Stimulated activated CD4-positive, alpha-beta T cell treated with anti-CD3 and anti-CD28 coated beads, Interleukin-12 subunit alpha, Interleukin-12 subunit beta, amount 100 ng/mL, for 48 hours (primary cell): ENCODE measurements around the gene NAGA.

Experiments used
- DNase-seq, 3 donors: peaks; one replicate each; pipeline ENCODE4 v3.0.0-alpha.2; 2020; ENCODE audit warnings: low read depth in 2 of 3, low spot score in 1 of 3

The NAGA gene

DNA sequence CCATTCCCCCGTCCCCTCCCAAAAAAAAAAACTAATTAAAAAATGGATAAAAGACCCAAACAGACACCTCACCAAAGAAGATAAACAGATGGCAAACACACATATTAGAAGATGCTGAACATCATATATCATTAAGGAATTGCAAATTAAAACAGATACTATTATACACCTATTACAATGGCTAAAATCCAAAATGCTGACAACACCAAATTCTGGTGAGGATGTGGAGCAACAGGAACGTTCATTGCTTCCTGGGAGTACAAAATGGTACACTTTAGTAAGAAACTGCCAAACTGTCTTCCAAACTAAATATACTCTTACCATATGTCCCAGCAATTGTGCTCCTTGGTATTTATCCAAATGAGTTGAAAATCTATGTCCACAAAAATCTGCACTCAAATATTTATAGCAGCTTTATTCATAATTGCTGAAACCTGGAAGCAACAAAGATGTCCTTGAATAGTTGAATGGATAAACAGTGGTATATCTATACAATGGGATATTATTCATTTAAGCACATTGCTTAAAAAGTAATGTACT is 19.9 kb downstream of the NAGA start:
- DNase-seq, result no peak

GRCh38 chr22:42041784-42042183 is 28.8 kb downstream of the NAGA start:
- no peak for DNase-seq

GRCh38 chr22:42039271-42039670 is 31.3 kb downstream of the NAGA start:
- DNase-seq, result no peak

- no peak for DNase-seq
These were observed 35.4 kb downstream of the NAGA start for GRCh38 chr22:42035256-42035655.

- DNase-seq, result no peak
These were observed 37.1 kb downstream of the NAGA start for GRCh38 chr22:42033263-42034181.

DNA sequence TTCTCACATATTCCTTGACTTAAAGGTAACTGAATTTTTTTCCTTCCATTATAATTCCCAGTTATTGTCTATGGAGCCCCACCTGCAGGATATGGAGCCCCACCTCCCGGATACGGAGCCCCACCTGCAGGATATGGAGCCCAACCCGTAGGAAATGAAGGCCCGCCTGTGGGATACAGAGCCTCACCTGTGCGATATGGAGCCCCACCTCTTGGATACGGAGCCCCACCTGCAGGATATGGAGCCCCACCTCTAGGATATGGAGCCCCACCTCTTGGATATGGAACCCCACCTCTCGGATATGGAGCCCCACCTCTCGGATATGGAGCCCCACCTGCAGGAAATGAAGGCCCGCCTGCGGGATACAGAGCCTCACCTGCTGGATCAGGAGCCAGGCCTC is 43.9 kb downstream of the NAGA start:
- DNase-seq, result no peak

- no peak for DNase-seq
These were observed 45.2 kb downstream of the NAGA start for GRCh38 chr22:42025421-42025820.

- DNase-seq, result no peak
These were observed 48.3 kb downstream of the NAGA start for GRCh38 chr22:42022162-42022847.

GRCh38 chr22:42021571-42021970 is 49.0 kb downstream of the NAGA start:
- DNase-seq, result no peak

DNA sequence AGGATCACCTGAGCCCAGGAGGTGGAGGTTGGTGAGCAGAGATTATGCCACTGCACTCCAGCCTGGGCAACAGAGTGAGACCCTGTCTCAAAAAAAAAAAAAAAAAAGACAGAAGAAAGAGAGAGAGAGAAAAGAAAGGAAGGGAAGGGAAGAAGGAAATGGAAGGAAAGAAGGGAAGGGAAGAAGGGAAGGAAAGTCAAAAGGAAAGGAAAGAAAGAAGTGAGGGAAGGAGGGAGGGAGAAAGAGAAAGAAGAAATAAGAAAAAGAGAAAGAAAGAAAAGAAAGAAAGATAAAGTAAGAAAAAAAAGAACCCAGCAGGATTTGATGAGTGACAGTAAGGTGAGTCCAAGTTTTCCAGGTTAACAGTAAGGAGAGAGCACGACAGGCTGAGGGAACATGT is 52.4 kb downstream of the NAGA start:
- no peak for DNase-seq

DNA sequence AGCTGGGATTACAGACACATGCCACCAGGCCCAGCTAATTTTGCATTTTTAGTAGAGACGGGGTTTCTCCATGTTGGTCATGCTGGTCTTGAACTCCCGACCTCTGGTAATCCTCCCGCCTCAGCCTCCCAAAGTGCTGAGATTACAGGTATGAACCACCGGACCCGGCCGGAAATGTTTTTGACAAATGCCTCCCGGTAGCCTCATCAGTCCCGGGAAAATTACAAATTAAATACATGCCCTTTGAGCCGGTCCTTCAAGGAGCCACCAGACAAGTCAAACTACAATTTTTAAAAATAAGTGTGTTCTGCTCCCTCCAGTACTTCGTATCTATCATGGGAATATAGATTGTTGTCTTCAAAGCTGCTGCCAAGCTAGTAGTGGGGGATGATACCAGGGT is 54.5 kb downstream of the NAGA start:
- no peak for DNase-seq

GRCh38 chr22:42013385-42013784 is 57.2 kb downstream of the NAGA start:
- DNase-seq, result no peak

DNA sequence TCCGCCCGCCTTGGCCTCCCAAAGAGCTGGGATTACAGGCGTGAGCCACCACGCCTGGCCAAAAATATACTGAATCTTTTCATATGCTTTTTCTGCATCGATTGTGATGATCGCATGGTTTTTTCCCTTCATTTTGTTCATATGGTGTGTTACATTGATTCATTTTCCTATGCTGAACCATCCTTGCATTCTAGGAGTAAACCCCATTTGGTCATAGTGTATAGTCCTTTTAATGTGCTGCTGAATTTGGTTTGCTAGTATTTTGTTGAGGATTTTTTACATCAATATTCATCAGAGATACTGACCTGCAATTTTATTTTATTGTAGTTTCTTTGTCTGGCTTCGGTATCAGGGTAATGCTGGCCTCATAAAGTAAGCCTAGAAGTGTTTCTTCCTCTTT is 59.8 kb downstream of the NAGA start:
- DNase-seq, result no peak
